GM11168 (cell line): ENCODE measurements around the gene NIPA2.

Source experiments
- in situ Hi-C: fragments of 300-500 bp; cut with MboI; formaldehyde crosslinking; loops from one replicate; pipeline ENCODE4 v1.12.0; 2022; ENCODE audit warnings: low sequenced_read_pairs; ENCODE audit not compliant: unreplicated experiment

The NIPA2 gene

GRCh38 chr15:22874256-22874655, 35.8 kb downstream of the NIPA2 start:
- in situ Hi-C loops: no loop called here

DNA sequence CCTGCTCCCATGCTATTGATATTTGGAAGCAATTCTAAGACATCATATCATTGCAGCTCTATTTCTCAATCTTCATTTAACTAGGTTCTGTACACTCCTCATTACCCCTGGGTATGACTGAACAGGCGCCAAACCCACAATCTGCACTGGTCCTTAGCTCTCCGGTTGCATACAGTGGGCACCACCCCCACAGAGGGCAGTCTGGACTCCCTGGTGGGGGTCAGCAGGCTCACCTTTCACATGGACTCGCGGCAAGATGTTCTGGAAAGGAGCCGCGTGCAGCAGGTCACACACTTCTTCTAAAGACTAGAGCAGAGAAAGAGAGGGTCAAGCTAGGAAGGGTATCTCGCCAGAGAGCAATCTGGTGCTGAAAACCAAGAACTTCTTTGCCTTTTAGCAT, 36.5 kb downstream of the NIPA2 start:
- in situ Hi-C loops: no loop called here

DNA sequence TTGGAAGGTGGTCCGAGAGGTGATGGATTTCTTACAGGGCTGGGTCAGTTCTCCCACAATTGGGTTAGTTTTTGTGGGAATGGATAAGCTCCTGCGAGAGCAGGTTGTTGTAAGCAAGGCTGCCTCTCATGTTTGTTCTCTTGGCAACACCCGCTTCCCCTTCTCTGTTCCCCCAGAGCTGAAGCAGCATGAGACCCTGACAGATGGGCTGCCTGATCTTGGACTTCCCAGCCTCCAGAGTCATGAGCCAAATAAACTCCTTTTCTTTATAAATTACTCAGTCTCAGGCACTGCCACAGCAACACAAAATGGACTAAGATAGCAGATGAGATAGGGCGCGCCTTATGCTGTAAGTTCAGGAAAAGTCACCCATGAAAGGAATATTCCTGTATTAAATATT, 38.7 kb downstream of the NIPA2 start:
- in situ Hi-C loops: no loop called here

DNA sequence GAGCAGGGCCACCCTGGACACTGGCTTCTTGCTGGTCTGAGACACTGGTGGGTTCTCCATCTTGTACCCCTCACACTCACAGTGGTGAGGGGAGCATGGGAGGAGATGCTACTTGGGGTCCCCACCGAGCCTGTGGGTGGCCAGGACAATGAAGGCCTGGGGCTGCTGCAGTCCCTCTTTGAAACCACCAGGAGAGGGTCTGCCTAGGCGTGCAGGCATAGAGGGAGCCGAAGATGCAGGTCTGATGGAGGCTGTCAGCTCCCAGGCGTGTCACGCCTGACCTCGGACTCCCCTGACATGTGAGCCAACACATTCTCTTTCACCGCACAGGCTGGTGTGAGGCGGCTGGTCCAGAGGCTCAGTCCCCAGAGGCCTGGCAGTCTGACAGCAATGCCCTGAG, 39.1 kb downstream of the NIPA2 start:
- in situ Hi-C loops: no loop called here

DNA sequence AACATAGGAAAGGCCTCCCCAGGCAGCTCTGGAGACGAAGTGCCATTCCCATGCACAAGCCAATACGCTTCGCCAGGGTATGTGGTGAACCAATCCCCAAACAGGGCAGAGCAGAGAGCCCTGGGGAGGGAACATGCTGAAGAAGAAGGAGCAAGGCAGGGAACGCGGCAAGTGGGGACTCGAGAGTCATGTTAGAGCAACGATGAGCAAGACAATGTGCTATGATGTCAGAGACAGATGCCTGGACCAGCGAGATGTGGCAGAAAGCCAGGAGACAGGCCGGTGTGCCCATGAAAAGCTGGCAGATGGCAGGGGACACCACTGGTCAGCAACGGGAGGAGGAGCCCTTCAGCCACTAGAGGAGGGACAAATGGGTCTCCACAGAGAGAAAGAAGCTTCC, 39.6 kb downstream of the NIPA2 start:
- in situ Hi-C loops: no loop called here

DNA sequence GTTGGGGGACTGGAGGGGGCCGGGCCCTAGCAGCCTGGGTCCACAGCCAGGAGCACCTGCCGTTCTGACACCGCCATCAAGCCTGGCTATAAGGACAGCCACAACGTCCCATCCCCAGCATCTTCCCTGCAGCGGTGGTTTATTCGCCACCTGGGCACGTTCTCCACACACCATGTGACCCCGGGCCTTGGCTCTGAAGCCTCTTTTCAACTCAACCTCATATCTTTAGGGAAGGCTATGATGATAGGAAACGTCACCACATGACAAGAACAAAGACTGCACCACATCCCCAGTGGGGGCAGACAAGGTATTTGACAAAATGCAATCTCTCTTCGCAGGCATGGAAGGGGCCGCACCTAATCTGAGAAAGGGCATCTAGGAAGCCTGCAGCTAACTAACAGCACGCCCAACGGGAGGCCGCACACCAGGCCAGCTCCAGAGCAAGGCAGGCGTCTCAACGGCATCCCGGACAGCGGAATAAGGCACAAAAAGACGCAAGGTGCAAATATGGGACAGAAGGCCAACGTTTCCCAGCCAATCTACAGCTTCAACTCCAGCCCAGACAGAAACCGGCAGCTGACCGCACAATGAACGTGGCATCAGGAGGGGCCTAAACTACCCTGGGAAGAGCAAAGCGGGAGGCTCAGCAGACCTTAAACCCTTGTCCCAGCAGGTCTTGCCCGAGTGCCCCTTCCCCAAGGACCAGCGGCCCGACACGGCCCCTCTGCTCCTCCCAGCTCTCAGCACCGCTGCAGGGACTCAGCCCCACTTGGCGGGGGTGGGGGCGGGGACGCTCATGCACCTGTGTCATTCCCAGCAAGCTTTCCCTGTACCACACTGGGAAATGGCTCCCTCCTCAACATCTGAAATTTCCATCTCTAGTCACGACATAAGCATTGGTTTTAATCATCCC, 41.9 kb downstream of the NIPA2 start:
- in situ Hi-C loops: no loop called here

DNA sequence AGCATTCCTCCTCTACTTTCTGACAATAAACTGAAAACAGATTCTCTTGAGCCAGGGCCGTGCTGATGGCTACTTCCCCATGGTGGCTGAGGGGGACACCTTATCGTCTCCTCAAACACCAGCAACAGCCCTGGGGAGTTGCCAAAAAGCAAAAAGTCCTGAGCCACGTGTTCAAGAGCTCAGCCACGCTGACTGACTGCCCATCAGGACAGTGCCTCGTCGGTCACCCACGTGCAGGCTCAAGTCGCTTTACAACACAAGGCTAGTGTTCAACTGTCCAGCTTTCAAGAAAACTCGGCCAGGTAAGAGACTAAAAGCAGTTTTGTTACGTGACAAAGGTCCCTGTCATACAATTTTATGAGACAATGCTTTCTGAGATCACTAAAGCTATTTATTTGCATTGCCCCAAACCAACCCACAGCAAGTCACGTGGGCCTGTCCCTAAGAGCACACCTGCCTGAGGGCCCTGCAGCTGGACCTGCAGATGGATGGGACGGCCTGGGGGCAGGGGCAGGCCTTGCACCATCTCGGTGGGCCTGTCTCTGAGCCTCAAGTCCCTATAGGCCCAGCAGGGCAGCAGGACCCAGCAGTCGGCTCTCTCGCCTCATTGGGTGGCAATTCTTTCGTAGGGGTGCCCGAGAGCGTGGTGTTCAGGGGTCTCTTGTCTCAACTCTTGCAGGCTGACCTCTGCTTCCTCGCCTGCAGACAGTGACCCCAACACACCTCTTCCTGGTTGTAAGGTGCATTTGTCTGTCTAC, 42.7 kb downstream of the NIPA2 start:
- in situ Hi-C loops: no loop called here

DNA sequence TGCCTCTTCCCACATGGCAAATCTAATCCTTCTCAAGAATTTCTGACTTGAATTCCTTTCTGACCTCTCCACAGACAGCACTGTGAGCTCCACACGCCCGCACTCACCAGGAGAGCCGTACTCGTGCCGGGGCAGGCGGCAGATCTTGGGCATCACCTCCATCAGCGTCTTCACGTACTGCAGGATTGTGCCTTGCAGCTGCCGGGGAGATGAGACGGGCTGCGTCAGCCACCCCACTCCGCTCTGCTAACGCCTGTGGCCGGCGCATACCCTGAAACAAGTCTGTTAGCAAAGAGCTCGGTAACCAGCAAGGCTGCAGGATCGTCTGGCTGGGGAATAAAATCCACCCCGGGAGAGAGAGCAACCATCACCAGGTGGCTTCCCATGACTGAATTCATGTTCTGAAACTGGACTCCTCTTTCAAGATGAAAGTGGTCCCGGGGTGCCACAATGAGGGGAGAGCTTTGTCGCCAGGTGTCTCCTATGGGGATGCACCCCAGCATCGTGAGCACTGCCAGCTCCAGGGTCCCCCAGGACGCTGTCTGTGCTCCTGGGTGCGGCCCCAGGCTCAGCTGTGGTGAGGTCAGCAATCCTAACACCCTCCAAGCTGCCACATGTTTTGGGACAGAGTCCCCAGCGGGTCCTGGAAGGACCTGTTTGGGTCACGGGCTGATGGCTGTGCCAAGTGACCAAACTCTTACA, 43.4 kb downstream of the NIPA2 start:
- in situ Hi-C loops: no loop called here

DNA sequence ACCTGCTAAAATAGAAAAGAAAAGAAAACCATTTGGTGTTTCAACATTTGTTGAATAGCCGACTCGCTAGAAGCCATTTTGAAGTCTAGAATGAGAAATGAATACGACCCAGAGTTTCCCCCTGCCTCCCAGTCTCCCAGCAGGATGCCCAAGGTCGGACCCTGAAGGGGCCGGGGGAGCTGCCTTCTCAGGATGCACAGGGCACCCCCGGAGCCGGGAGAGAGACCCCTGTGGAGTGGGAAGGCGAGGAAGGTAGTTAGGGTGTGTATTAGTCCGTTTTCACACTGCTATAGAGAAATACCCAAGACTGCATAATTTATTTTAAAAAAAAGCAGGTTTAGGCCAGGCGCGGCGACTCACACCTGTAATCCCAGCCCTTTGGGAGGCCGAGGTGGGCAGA, 44.7 kb downstream of the NIPA2 start:
- in situ Hi-C loops: no loop called here

GRCh38 chr15:22884344-22884743, 45.9 kb downstream of the NIPA2 start:
- in situ Hi-C loops: no loop called here

GRCh38 chr15:22885120-22885519, 46.7 kb downstream of the NIPA2 start:
- in situ Hi-C loops: no loop called here

- in situ Hi-C loops: no loop called here
These were observed 48.9 kb downstream of the NIPA2 start for GRCh38 chr15:22887157-22887951.

DNA sequence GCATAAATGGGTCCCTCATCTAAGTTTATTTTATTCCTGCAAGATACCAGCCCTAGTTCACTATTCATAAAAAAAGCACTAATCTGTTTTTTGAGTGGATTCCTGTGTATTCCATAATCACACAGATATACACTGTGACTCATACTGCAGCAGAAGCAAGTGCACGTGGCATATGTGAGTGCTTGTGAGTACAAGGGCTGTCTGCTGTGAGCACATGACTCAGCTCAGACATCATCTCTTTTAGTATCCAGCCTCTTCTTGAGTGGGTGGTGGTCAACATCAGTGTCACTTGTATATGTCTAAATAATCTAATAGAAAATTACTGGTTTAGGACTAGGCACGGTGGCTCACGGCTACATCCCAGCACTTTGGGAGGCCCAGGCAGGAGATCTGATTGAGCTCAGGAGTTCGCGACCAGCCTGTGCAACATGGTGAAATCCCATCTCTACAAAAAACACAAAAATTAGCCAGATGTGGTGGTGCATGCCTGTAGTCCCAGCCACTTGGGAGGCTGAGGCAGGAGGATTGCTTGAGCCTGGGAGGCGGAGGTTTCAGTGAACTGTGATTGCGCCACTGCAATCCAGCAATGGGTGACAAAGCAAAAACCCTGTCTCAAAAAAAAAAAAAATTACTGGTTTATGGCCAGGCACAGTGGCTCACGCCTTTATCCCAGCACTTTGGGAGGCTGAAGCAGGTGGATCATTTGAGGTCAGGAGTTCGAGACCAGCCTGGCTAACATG, 49.8 kb downstream of the NIPA2 start:
- in situ Hi-C loops: no loop called here

DNA sequence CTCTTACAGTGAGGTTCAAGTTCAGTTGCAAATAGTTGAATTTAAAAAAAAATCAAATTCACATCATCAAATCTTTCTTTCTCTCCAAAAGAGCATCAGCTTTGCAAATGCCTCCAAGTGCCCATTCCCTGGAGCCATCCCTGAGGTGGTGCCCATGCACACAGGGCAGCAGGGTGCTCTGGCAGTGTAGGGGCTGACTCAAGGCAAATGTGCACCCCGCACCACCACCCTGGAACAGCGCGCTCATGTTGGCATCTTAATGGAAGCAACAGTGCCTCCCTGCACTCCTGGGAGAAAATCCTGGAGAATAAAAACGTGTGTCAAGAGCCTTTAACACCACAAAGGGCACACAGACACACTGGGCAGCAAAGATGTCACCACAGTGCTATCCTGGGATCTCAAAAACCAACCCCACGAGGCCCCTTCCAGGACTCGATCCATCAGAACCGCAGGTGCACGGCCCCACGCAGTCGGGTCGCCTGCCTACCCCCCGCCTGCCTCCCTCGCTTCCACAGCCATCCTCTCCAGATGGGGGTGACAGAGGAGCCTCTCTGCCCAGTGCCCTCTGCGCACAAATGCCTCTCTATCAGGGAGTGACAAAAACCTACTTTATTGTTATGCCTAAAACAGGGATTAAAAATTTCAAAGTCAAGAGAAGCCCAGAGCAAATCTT, 50.8 kb downstream of the NIPA2 start:
- in situ Hi-C loops: no loop called here

DNA sequence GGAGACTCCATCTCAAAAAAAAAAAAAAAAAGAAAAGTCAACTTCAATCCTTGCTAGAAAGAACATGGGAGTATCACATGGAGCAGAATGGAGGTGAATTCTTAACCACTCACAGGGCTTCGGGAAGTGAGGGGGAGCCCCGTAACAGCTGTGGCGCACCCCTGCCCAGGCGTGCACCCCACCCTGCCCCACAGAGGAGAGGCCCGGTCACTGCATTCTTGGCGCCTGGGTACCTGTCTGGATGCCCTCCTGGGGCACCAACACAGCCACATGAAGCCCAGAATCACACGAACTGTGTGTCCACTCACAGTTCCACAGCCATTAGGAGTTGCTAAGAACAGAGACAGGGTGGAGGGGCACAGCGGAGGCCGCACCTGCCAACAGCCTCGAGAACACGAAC, 51.8 kb downstream of the NIPA2 start:
- in situ Hi-C loops: no loop called here

GRCh38 chr15:22891426-22892210, 53.2 kb downstream of the NIPA2 start:
- in situ Hi-C loops: no loop called here

DNA sequence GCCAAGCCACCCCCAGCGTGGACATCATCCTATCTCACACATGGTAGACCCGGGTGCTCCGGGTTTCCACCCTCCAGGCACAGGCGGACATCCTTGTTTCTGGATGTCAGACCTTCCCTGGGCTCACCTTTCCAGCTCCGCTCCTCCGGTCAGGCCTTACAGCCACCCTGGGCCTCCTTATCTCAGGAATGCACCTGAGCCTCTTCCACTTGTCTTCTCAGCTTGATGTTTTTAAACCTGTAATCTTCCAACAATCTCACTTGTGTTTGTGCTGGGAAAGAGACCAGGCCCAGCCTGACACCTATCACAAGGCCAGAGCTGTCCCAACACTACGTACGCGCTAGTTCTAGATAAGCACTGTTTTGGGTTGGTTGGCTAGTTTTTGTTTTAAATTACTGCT, 53.9 kb downstream of the NIPA2 start:
- in situ Hi-C loops: no loop called here

DNA sequence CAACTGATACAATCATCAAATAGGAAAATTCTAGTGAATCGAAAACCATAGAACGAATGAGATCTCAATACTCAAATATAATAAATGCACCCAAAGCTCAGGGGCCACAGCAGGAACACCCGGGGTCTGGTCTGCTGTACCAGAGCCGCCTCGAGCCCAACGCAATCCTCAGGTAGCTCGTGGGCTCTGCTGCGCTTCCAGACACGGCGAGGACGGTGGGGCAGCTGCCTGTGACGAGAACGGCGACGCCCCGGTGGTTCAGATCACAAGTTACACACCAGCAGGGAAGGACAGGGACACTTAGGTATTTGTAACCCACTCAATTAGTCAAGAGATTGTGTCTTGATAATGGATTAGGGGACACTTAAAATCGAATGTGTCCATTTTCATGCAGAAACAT, 54.6 kb downstream of the NIPA2 start:
- in situ Hi-C loops: no loop called here
